Stimulated activated CD4-positive, alpha-beta T cell treated with anti-CD3 and anti-CD28 coated beads, Interleukin-2, amount 100 ng/mL, for 4 hours (primary cell): ENCODE data around the gene MAP1LC3B.
"Not testable (repeated sequence)": the region's sequence is repeated elsewhere in the genome, so short reads cannot be mapped to it uniquely, and the experiment has no call there.

Experiments used
- DNase-seq: peaks from one replicate; pipeline ENCODE4 v3.0.0-alpha.2; 2020; ENCODE audit warnings: low read depth

The MAP1LC3B gene

GRCh38 chr16:87360862-87361610 is 31.1 kb upstream of the MAP1LC3B start:
- DNase-seq, result no peak

GRCh38 chr16:87361916-87362619 is 30.1 kb upstream of the MAP1LC3B start:
- no peak for DNase-seq

GRCh38 chr16:87362828-87363559 is 29.1 kb upstream of the MAP1LC3B start:
- not testable (repeated sequence) for DNase-seq

- DNase-seq, result no peak
Measured at GRCh38 chr16:87363771-87364455, 28.2 kb upstream of the MAP1LC3B start.

GRCh38 chr16:87365021-87365713 is 27.0 kb upstream of the MAP1LC3B start:
- no peak for DNase-seq

- DNase-seq, result no peak
Measured at GRCh38 chr16:87366288-87366687, 25.8 kb upstream of the MAP1LC3B start.

- no peak for DNase-seq
Measured at GRCh38 chr16:87366930-87367329, 25.2 kb upstream of the MAP1LC3B start.

GRCh38 chr16:87367529-87367928 is 24.6 kb upstream of the MAP1LC3B start:
- DNase-seq, result no peak

GRCh38 chr16:87368029-87368770 is 23.9 kb upstream of the MAP1LC3B start:
- DNase-seq, result no peak

- no peak for DNase-seq
Measured at GRCh38 chr16:87369117-87369765, 22.9 kb upstream of the MAP1LC3B start.

GRCh38 chr16:87369796-87370719 is 22.1 kb upstream of the MAP1LC3B start:
- no peak for DNase-seq

GRCh38 chr16:87371261-87371866 is 20.8 kb upstream of the MAP1LC3B start:
- DNase-seq, result no peak

- DNase-seq, result no peak
Measured at GRCh38 chr16:87372305-87372704, 19.8 kb upstream of the MAP1LC3B start.

- no peak for DNase-seq
Measured at GRCh38 chr16:87374313-87374712, 17.8 kb upstream of the MAP1LC3B start.

GRCh38 chr16:87375426-87376135 is 16.6 kb upstream of the MAP1LC3B start:
- no peak for DNase-seq

GRCh38 chr16:87376660-87377059 is 15.5 kb upstream of the MAP1LC3B start:
- no peak for DNase-seq

GRCh38 chr16:87379312-87379752 is 12.8 kb upstream of the MAP1LC3B start:
- not testable (repeated sequence) for DNase-seq

GRCh38 chr16:87380403-87380802 is 11.7 kb upstream of the MAP1LC3B start:
- DNase-seq, result no peak
